CD4-positive, alpha-beta T cell (primary cell): ENCODE measurements around the gene CACNG7. TPM values are rescaled to one million over a fixed set of nuclear protein-coding genes. Genes with fewer than 3 reads are reported as not detected.

Experiments
- ATAC-seq: fragments of 200-7000 bp; cut with Tn5 transposase; one replicate; pipeline ENCODE4 v1.10.0; 2022; ENCODE audit warnings: mild to moderate bottlenecking; ENCODE audit not compliant: poor library complexity
- CTCF ChIA-PET: fragments of 350-600 bp; sonication (Branson Sonifier 250); formaldehyde crosslinking; loops from one replicate; lab custom pipeline; 2021; ENCODE audit warnings: antibody characterized with exemption, inconsistent platforms; lab: Charles Lee
- POLR2A ChIA-PET: fragments of 350-600 bp; sonication (Branson Sonifier 250); formaldehyde crosslinking; loops from one replicate; lab custom pipeline; 2021; ENCODE audit warnings: antibody characterized with exemption, inconsistent platforms; lab: Charles Lee
- DNase-seq, 14 experiments: peaks; one replicate each; pipeline ENCODE4 v3.0.0-alpha.2; 2013 to 2020; ENCODE audit warnings: mixed read lengths in 2 of 14
- H3K27ac ChIP-seq, 2 donors: one replicate each; pipeline versions ENCODE4 v1.5.1 to v1.7.0; 2013; ENCODE audit warnings: low read length in 2 of 2, low read depth in 1 of 2, mild to moderate bottlenecking in 1 of 2
- H3K27me3 ChIP-seq, 2 experiments: 1 replicate in 1 of 2; 2 replicates in 1 of 2; pipeline versions ENCODE4 v1.6.1 to v1.7.0; 2013; ENCODE audit warnings: low read length in 2 of 2, control low read depth in 1 of 2, mild to moderate bottlenecking in 1 of 2, moderate library complexity in 1 of 2; ENCODE audit not compliant: insufficient read depth in 2 of 2, control insufficient read depth in 1 of 2
- H3K36me3 ChIP-seq: one replicate; pipeline ENCODE4 v1.6.1; 2013; ENCODE audit warnings: low read length, control low read depth; ENCODE audit not compliant: insufficient read depth
- H3K4me1 ChIP-seq: one replicate; pipeline ENCODE4 v1.6.1; 2013; ENCODE audit warnings: low read length, control low read depth; ENCODE audit not compliant: insufficient read depth
- H3K4me3 ChIP-seq: one replicate; pipeline ENCODE4 v1.5.1; 2013; ENCODE audit warnings: mild to moderate bottlenecking, low read length, moderate library complexity
- H3K9me3 ChIP-seq, 2 experiments: 1 replicate in 1 of 2; 2 replicates in 1 of 2; pipeline versions ENCODE4 v1.6.1 to v1.7.0; 2013; ENCODE audit warnings: low read length in 2 of 2, mild to moderate bottlenecking in 2 of 2, control low read depth in 1 of 2, moderate library complexity in 1 of 2; ENCODE audit not compliant: control insufficient read depth in 1 of 2, insufficient read depth in 1 of 2
- H3K27ac Mint-ChIP-seq: one replicate; pipeline ENCODE4 v1.8.0; 2020; ENCODE audit warnings: mixed read lengths
- H3K27me3 Mint-ChIP-seq: one replicate; pipeline ENCODE4 v1.8.0; 2021; ENCODE audit warnings: mixed read lengths
- H3K36me3 Mint-ChIP-seq: one replicate; pipeline ENCODE4 v1.8.0; 2021; ENCODE audit warnings: low read depth, mixed read lengths
- H3K4me1 Mint-ChIP-seq: one replicate; pipeline ENCODE4 v1.8.0; 2021; ENCODE audit warnings: low read depth, mixed read lengths
- H3K4me3 Mint-ChIP-seq: one replicate; pipeline ENCODE4 v1.8.0; 2020; ENCODE audit warnings: mild to moderate bottlenecking, mixed read lengths
- H3K9me3 Mint-ChIP-seq: one replicate; pipeline ENCODE4 v1.8.0; 2020; ENCODE audit warnings: mixed read lengths
- intact Hi-C, 2 experiments: fragments of 100-400 bp; cut with DNase I in 1 of 2; cut with micrococcal nuclease in 1 of 2; formaldehyde crosslinking; loops; one replicate each; pipeline versions ENCODE4 v1.15.1 to v1.9.0; 2023 to 2025; cut with DNase I, micrococcal nuclease
- total RNA-seq, 174 experiments: library from RNA in 2 of 174; stranded (reverse) in 2 of 174; gene quantifications; one replicate each; pipeline ENCODE4 v1.2.3 and lab custom pipeline; 2021 to 2026
- TF ChIP-seq, protein P1 (sequence below): fragments of 200-600 bp; IDR thresholded peaks from one replicate; pipeline ENCODE4 v1.8.0; 2022; ENCODE audit warnings: antibody characterized with exemption, mild to moderate bottlenecking

The CACNG7 gene
- total RNA-seq, 2 experiments from 2014 or later: not detected

DNA sequence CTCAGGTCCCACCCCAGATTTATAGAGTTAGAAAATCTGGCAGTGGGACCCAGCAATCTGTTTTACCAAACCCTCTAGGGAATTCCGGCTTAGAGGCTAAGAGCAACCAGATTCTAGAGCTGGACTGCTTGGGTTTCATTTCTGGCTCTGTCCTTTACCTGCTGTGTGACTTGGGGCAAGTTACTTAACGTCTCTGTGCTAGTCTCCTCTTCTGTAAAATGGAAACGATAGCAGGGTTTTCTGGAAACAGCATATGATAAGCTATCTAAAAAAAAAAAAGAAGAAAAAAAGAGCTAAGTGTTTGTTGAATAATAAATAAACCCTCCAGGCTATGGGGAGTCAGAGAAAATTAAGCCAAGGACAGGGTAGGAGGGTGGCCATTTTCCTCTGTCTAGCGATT lies 11.6 kb upstream of the CACNG7 start:
- DNase-seq: no peak
- Mint-ChIP-seq H3K9me3 (peaks cover 3% of the 10 kb centered on the region), H3K36me3 (no peaks in the 10 kb centered on the region), H3K4me3 (no peak overlapping the region), H3K27me3 (peaks cover 84% of the 10 kb centered on the region), H3K27ac (no peak overlapping the region), H3K4me1 (peaks cover 5% of the 10 kb centered on the region)
- ChIA-PET CTCF (no interaction called here), POLR2A (no interaction called here)
- Histone ChIP-seq H3K9me3 (peaks cover 0 to 24% of the 10 kb centered on the region in 2 experiments), H3K27ac (no peak overlapping the region), H3K4me3 (no peak overlapping the region), H3K4me1 (no peaks in the 10 kb centered on the region), H3K36me3 (no peaks in the 10 kb centered on the region), H3K27me3 (peaks cover 33 to 35% of the 10 kb centered on the region in 2 experiments)
- no peak for ATAC-seq
- TF ChIP-seq, protein P1, sequence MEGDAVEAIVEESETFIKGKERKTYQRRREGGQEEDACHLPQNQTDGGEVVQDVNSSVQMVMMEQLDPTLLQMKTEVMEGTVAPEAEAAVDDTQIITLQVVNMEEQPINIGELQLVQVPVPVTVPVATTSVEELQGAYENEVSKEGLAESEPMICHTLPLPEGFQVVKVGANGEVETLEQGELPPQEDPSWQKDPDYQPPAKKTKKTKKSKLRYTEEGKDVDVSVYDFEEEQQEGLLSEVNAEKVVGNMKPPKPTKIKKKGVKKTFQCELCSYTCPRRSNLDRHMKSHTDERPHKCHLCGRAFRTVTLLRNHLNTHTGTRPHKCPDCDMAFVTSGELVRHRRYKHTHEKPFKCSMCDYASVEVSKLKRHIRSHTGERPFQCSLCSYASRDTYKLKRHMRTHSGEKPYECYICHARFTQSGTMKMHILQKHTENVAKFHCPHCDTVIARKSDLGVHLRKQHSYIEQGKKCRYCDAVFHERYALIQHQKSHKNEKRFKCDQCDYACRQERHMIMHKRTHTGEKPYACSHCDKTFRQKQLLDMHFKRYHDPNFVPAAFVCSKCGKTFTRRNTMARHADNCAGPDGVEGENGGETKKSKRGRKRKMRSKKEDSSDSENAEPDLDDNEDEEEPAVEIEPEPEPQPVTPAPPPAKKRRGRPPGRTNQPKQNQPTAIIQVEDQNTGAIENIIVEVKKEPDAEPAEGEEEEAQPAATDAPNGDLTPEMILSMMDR: no peak
- intact Hi-C loops: loop anchor here in 1 of 2 experiments (10.0 kb wide), 1 partner anchor 303 kb away; no protein-coding TSS in a partner anchor

DNA sequence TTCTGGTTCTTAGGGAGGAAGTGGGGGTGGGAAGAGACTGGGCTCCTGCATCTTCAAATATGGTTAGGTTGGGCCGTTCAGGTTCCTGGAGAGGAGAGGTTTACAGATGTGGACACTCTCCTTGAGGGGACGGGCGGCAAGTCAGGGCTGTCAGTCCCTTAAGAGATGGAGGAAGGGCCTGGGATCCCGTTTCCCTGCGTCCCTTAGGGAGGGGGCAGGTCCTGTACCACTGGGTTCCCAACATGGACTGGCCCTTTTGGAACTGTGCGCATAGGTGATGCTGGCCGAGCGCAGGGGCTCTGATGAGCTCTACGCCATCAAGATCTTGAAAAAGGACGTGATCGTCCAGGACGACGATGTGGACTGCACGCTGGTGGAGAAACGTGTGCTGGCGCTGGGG lies 10.9 kb upstream of the CACNG7 start:
- H3K27me3 Mint-ChIP-seq: peaks cover 84% of the 10 kb centered on the region
- intact Hi-C loops: loop anchor here in 1 of 2 experiments (10.0 kb wide), 1 partner anchor 303 kb away; no protein-coding TSS in a partner anchor
- TF ChIP-seq, protein P1: no peak
- no peak overlapping the region for H3K4me3 ChIP-seq
- H3K9me3 Mint-ChIP-seq: peaks cover 5% of the 10 kb centered on the region
- ChIA-PET CTCF (no interaction called here), POLR2A (no interaction called here)
- peaks cover 0 to 24% of the 10 kb centered on the region in 2 experiments for H3K9me3 ChIP-seq
- no peak overlapping the region for H3K27ac ChIP-seq
- no peak overlapping the region for H3K27ac Mint-ChIP-seq
- no peaks in the 10 kb centered on the region for H3K4me1 ChIP-seq
- H3K36me3 ChIP-seq: no peaks in the 10 kb centered on the region
- H3K27me3 ChIP-seq: peaks cover 27 to 31% of the 10 kb centered on the region in 2 experiments
- no peak for DNase-seq
- H3K4me1 Mint-ChIP-seq: peaks cover 5% of the 10 kb centered on the region
- ATAC-seq: no peak
- H3K36me3 Mint-ChIP-seq: no peaks in the 10 kb centered on the region
- no peak overlapping the region for H3K4me3 Mint-ChIP-seq

DNA sequence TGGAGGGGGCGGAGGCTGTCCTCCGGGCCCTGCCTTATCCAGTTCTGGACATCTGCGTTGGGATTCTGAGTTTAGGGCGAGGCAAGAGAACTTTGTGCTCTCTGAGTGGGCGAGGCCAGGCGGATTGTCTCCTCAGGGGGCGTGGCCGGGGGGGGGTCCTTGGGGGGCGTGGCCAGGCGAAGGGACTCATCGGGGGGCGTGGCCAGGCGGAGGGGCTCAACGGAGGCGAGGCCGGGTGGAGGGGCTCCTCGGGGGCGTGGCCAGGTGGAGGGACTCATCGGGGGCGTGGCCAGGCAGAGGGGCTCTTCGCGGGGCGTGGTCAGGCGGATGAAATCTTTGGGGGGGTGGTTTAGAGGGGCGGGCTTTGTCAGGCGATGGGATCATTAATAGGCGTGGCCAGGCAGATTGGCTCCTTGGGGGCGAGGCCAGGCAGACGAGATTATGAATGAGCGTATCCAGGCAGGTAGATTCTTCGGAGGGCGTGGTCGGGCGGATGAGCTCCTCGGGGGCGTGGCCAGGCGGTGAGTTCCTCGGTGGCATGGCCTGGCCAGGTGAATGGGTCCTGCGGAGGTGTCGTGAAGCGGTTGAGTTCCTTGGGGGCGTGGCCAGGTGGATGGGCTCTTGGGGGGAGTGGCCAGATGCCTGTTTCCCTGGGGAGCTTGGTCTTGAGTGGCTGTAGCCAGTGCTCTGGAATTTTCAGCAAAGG lies 10.3 kb upstream of the CACNG7 start:
- POLR2A ChIA-PET: no interaction called here
- H3K9me3 Mint-ChIP-seq: peaks cover 6% of the 10 kb centered on the region
- no peak for ATAC-seq

More for the DNA sequence above, 10.3 kb upstream of the CACNG7 start:
- Histone ChIP-seq H3K27ac (no peak overlapping the region), H3K4me3 (no peak overlapping the region), H3K36me3 (no peaks in the 10 kb centered on the region), H3K9me3 (peaks cover 0 to 24% of the 10 kb centered on the region in 2 experiments), H3K4me1 (no peaks in the 10 kb centered on the region), H3K27me3 (peaks cover 31 to 32% of the 10 kb centered on the region in 2 experiments)
- Mint-ChIP-seq H3K4me1 (peaks cover 5% of the 10 kb centered on the region), H3K36me3 (no peaks in the 10 kb centered on the region), H3K27ac (no peak overlapping the region), H3K27me3 (peaks cover 86% of the 10 kb centered on the region), H3K4me3 (no peak overlapping the region)
- peak in 1 of 14 experiments; percentile 53 for DNase-seq
- TF ChIP-seq, protein P1: no peak
- CTCF ChIA-PET: no interaction called here
- intact Hi-C loops: loop anchor here in 1 of 2 experiments (10.0 kb wide), 1 partner anchor 304 kb away; no protein-coding TSS in a partner anchor
